GM23248 (cell line): Measurements from ENCODE around the gene BRD3.

Source experiments
- EZH2 ChIP-seq: fragments of 200-600 bp; sonication (generic); IDR thresholded peaks from 2 replicates; pipeline ENCODE4 v1.6.1; 2018; ENCODE audit warnings: antibody characterized with exemption, mild to moderate bottlenecking; ENCODE audit not compliant: insufficient read depth, poor library complexity, severe bottlenecking
- EZH2phosphoT487 ChIP-seq: fragments of 200-600 bp; sonication (generic); IDR thresholded peaks from 2 replicates; pipeline ENCODE4 v1.6.1; 2018; ENCODE audit warnings: antibody characterized with exemption, moderate library complexity, mild to moderate bottlenecking, low read depth; ENCODE audit not compliant: insufficient read depth

- TF ChIP-seq EZH2 (no peak), EZH2phosphoT487 (no peak)
Measured at GRCh38 chr9:134059661-134060395, 8.0 kb downstream of the BRD3 start.
